GM12878 (cell line): ENCODE data around the gene RAD51B. TPM values are rescaled to one million over a fixed set of nuclear protein-coding genes. Genes with fewer than 3 reads are reported as not detected.

ENCODE experiments used
- ATAC-seq: fragments of 200-7000 bp; cut with Tn5 transposase; 3 replicates; pipeline ENCODE4 v1.9.1; 2020; ENCODE audit warnings: mild to moderate bottlenecking, moderate library complexity
- BruUV-seq: library from RNA; stranded (reverse); fragments of 400-500 nt; replicated peaks from 2 replicates; lab custom pipeline; 2021; lab: Mats Ljungman, UMichigan
- CTCF ChIA-PET: fragments of 300-600 bp; sonication (Branson Sonifier 250); formaldehyde crosslinking; extraction: SDS; loops from one replicate; lab custom pipeline; 2021; ENCODE audit warnings: inconsistent platforms; lab: Yijun Ruan, JAX
- POLR2A ChIA-PET: fragments of 350-600 bp; formaldehyde crosslinking; extraction: SDS; loops from one replicate; lab custom pipeline; 2021; ENCODE audit warnings: inconsistent platforms; lab: Charles Lee
- RAD21 ChIA-PET: fragments of 300-600 bp; sonication (Branson Sonifier 250); formaldehyde crosslinking; loops from one replicate; lab custom pipeline; 2023; ENCODE audit warnings: antibody characterized with exemption; ENCODE audit not compliant: unreplicated experiment; lab: Charles Lee
- SMC1A ChIA-PET: fragments of 300-600 bp; sonication (Branson Sonifier 250); formaldehyde crosslinking; loops from one replicate; lab custom pipeline; 2023; ENCODE audit not compliant: unreplicated experiment, uncharacterized antibody; lab: Charles Lee
- DNase-seq: peaks from one replicate; pipeline ENCODE4 v3.0.0-alpha.2; 2011; ENCODE audit warnings: low read depth, low spot score
- FAIRE-seq: peaks from 3 replicates; lab custom pipeline; 2011; peaks lifted over from hg19 to GRCh38; lab: Jason Lieb, UNC
- H2AFZ ChIP-seq: 2 replicates; pipeline ENCODE4 v1.6.0; 2011; ENCODE audit warnings: low read depth, low read length, control low read depth; ENCODE audit not compliant: control insufficient read depth
- H3K27ac ChIP-seq: 2 replicates; pipeline ENCODE4 v1.5.1; 2011; ENCODE audit warnings: control low read depth; ENCODE audit not compliant: control insufficient read depth, insufficient read depth
- H3K27me3 ChIP-seq, 2 experiments: replicated peaks in 1 of 2; 2 replicates each; pipeline versions ENCODE4 v1.6.0 to v1.6.1; 2011; ENCODE audit warnings: low read length in 1 of 2; ENCODE audit not compliant: control insufficient read depth in 2 of 2, insufficient read depth in 2 of 2
- H3K36me3 ChIP-seq, 2 experiments: 2 replicates each; pipeline ENCODE4 v1.5.1; 2011; ENCODE audit warnings: low read length in 1 of 2; ENCODE audit not compliant: control insufficient read depth in 2 of 2, insufficient read depth in 2 of 2
- H3K4me1 ChIP-seq: 2 replicates; pipeline ENCODE4 v1.6.1; 2011; ENCODE audit warnings: mild to moderate bottlenecking, low read length, moderate library complexity, mixed read lengths; ENCODE audit not compliant: control insufficient read depth, insufficient read depth
- H3K4me2 ChIP-seq: 2 replicates; pipeline ENCODE4 v1.6.0; 2011; ENCODE audit warnings: control low read depth; ENCODE audit not compliant: control insufficient read depth, insufficient read depth
- H3K4me3 ChIP-seq: fragments of 200-600 bp; sonication (generic); 2 replicates; pipeline ENCODE4 v1.5.1; 2016
- H3K79me2 ChIP-seq: 2 replicates; pipeline ENCODE4 v1.6.0; 2011; ENCODE audit warnings: low read length; ENCODE audit not compliant: control insufficient read depth, insufficient read depth
- H3K9ac ChIP-seq: 2 replicates; pipeline ENCODE4 v1.8.0; 2011; ENCODE audit warnings: low read length, control low read depth, mixed read lengths; ENCODE audit not compliant: control insufficient read depth, insufficient read depth
- H3K9me3 ChIP-seq: replicated peaks from 3 replicates; pipeline ENCODE4 v1.5.1; 2011; ENCODE audit warnings: mild to moderate bottlenecking, low read length; ENCODE audit not compliant: control insufficient read depth, insufficient read depth
- H4K20me1 ChIP-seq: 2 replicates; pipeline ENCODE4 v1.6.0; 2011; ENCODE audit not compliant: control insufficient read depth, insufficient read depth
- FOXM1 ChIP-seq: IDR thresholded peaks from 2 replicates; pipeline ENCODE4 v1.6.1; 2012; ENCODE audit warnings: low read depth, mild to moderate bottlenecking, inconsistent platforms, low read length, moderate library complexity
- GATAD2B ChIP-seq: fragments of 450-650 bp; conservative IDR thresholded peaks from 2 replicates; pipeline ENCODE4 v1.6.1; 2017; ENCODE audit warnings: low read depth, mild to moderate bottlenecking, moderate library complexity
- MEF2B ChIP-seq: fragments of 450-650 bp; IDR thresholded peaks from 2 replicates; pipeline ENCODE4 v1.6.1; 2018; ENCODE audit warnings: mild to moderate bottlenecking, moderate library complexity; ENCODE audit not compliant: partially characterized antibody, poor library complexity, severe bottlenecking
- PBX3 ChIP-seq: IDR thresholded peaks from 2 replicates; pipeline ENCODE4 v1.6.1; 2011; ENCODE audit warnings: mild to moderate bottlenecking, low read depth, low read length, moderate library complexity; ENCODE audit not compliant: insufficient replicate concordance
- PRDM15 ChIP-seq: fragments of 450-650 bp; formaldehyde crosslinking; IDR thresholded peaks from 2 replicates; pipeline ENCODE4 v1.4.0; 2020; ENCODE audit warnings: mild to moderate bottlenecking, moderate library complexity
- RUNX3 ChIP-seq: IDR thresholded peaks from 2 replicates; pipeline ENCODE4 v1.6.1; 2012; ENCODE audit warnings: low read length, inconsistent platforms
- SIN3A ChIP-seq: IDR thresholded peaks from 2 replicates; pipeline ENCODE4 v1.6.1; 2012; ENCODE audit warnings: low read depth, low read length, improper control_type of control experiment
- ZBTB4 ChIP-seq: fragments of 450-650 bp; formaldehyde crosslinking; IDR thresholded peaks from 2 replicates; pipeline ENCODE4 v1.4.0; 2022; ENCODE audit warnings: mild to moderate bottlenecking, moderate library complexity
- ZNF217 ChIP-seq: fragments of 450-650 bp; IDR thresholded peaks from 2 replicates; pipeline ENCODE4 v1.6.1; 2017; ENCODE audit warnings: antibody characterized with exemption, mild to moderate bottlenecking
- WGBS: methylation state at CpG from one replicate; pipeline ENCODE4 v1.1.6; 2016; ENCODE audit warnings: low lambda C conversion rate; ENCODE audit not compliant: insufficient replicate concordance, insufficient coverage; ENCODE audit errors: missing lambda C conversion rate; 5-methylcytosine and 5-hydroxymethylcytosine counted together
- in situ Hi-C: fragments of 300-500 bp; cut with MboI; formaldehyde crosslinking; loops from 9 replicates; pipeline ENCODE4 v1.14.3; 2018; ENCODE audit warnings: mixed read lengths
- intact Hi-C: fragments of 100-400 bp; cut with micrococcal nuclease; formaldehyde crosslinking; loops from one replicate; pipeline ENCODE4 v1.14.2; 2022; ENCODE audit not compliant: unreplicated experiment
- polyA plus RNA-seq, 11 experiments: library from polyadenylated mRNA; depleted of rRNA in 4 of 11; unstranded in 6 of 11; stranded (reverse) in 5 of 11; fragments of >200 nt; fragmentation: Nextera tagmentation in 4 of 11; fragmentation: Illumina TruSeq in 1 of 11; extraction: Ambion mirVana in 4 of 11; extraction: Trizol in 1 of 11; gene quantifications; 1 replicate in 1 of 11; 2 replicates in 10 of 11; pipeline versions ENCODE4 v1.2.1 to v1.2.3, GENCODE V29; 2011 to 2016; ENCODE audit warnings: inconsistent platforms in 2 of 11, missing spikeins in 2 of 11, low read depth in 1 of 11
- total RNA-seq, 4 experiments: library from RNA; depleted of rRNA in 3 of 4; stranded (reverse); fragments of >200 nt in 3 of 4; fragmentation: Illumina TruSeq in 1 of 4; extraction: Trizol in 1 of 4; gene quantifications; 2 replicates each; pipeline versions ENCODE4 v1.2.1 to v1.2.3, GENCODE V29; 2013 to 2021
- TF ChIP-seq, protein P1 (sequence below): fragments of 450-650 bp; IDR thresholded peaks from 2 replicates; pipeline ENCODE4 v1.6.1; 2017; ENCODE audit warnings: low read depth, mild to moderate bottlenecking, moderate library complexity

RAD51B gene
- total and polyA plus RNA-seq, 10 of the 15 experiments (the other 5 are each of a cell fraction or from before 2014, with no cell fraction given) = 9.8 to 26.8 (median 21.3) TPM

DNA sequence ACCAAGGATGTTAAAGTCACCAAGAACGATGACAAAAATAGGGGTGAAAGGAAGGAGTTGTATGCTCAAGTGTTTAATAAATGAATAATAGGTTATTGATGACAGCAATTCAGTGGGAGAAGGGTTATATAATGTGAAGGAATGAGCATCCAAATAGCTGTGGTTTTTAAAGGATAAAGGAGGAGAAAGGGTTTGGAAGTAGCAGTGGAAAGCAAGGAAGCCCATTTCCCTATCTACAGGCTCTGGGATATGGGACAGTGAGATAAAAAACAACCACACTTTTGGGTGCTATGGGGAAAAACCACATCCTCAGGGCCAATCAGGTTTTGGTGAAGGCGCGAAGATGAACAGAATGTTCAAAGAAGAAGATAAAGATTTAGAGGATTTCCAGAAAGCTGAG, 714.7 kb downstream of the RAD51B start (continued):
- TF ChIP-seq ZBTB4 (CRISPR knock-in tag) (no peak), FOXM1 (no peak), PBX3 (no peak), ZNF217 (no peak)

GRCh38 chr14:68535404-68536017, 715.9 kb downstream of the RAD51B start:
- POLR2A ChIA-PET = interaction anchor here (1.5 to 1.7 kb wide), 2 partner anchors 10 to 18 kb away, joined by 4 read pairs; no protein-coding TSS in a partner anchor
- intact Hi-C loops = no loop called here
- H3K4me3 ChIP-seq = no peak overlapping the region
- H3K4me1 ChIP-seq = no peaks in the 10 kb centered on the region
- H3K9me3 ChIP-seq = peaks cover 2% of the 10 kb centered on the region; the same call in 2 of the 3 replicates
- SMC1A ChIA-PET = interaction anchor here (0.9 to 2.3 kb wide), 6 partner anchors 12 to 253 kb away, joined by 3 to 9 read pairs (median 4); no protein-coding TSS in a partner anchor
- CTCF ChIA-PET = no interaction called here
- no peaks in the 10 kb centered on the region for H4K20me1 ChIP-seq
- no peaks in the 10 kb centered on the region for H3K27me3 ChIP-seq
- DNase-seq (no peak), FAIRE-seq (no peak), ATAC-seq (no peak)
- H3K36me3 ChIP-seq = no peaks in the 10 kb centered on the region
- BruUV-seq = no TSS peak
- H3K4me2 ChIP-seq = no peak overlapping the region
- WGBS = 98% methylated on average over 5 of the region's 5 CpGs
- RAD21 ChIA-PET = no interaction called here
- in situ Hi-C loops = no loop called here
- no peak overlapping the region for H3K27ac ChIP-seq
- H3K79me2 ChIP-seq = no peaks in the 10 kb centered on the region
- no peak overlapping the region for H3K9ac ChIP-seq
- no peak overlapping the region for H2AFZ ChIP-seq
- TF ChIP-seq RUNX3 (no peak), SIN3A (no peak), PRDM15 (no peak), MEF2B (no peak), GATAD2B (no peak)
- TF ChIP-seq, protein P1, sequence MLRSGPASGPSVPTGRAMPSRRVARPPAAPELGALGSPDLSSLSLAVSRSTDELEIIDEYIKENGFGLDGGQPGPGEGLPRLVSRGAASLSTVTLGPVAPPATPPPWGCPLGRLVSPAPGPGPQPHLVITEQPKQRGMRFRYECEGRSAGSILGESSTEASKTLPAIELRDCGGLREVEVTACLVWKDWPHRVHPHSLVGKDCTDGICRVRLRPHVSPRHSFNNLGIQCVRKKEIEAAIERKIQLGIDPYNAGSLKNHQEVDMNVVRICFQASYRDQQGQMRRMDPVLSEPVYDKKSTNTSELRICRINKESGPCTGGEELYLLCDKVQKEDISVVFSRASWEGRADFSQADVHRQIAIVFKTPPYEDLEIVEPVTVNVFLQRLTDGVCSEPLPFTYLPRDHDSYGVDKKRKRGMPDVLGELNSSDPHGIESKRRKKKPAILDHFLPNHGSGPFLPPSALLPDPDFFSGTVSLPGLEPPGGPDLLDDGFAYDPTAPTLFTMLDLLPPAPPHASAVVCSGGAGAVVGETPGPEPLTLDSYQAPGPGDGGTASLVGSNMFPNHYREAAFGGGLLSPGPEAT = no peak
